Fibroblast of upper back skin (primary cell): Measurements from ENCODE around the gene SLC50A1.

Experiments
- DNase-seq: peaks from one replicate; pipeline ENCODE4 v3.0.0-alpha.2; 2013

SLC50A1 gene

GRCh38 chr1:155172732-155173477 lies 37.3 kb downstream of the SLC50A1 start, which contains the start of gene KRTCAP2:
TSS of gene KRTCAP2 (minus strand) at chr1:155173304. CDS start at chr1:155173224, 80 bp downstream.
- peak; percentile 96 for DNase-seq

- peak; percentile 84 for DNase-seq
Measured at GRCh38 chr1:155173478-155174323, 38.0 kb downstream of the SLC50A1 start, which contains the start of gene TRIM46. TSS of gene TRIM46 (plus strand) at chr1:155173849. CDS start at chr1:155173967, 118 bp downstream.

GRCh38 chr1:155174324-155175280 lies 39.0 kb downstream of the SLC50A1 start:
- peak; percentile 52 for DNase-seq

- DNase-seq = no peak
Measured at GRCh38 chr1:155175281-155175926, 39.8 kb downstream of the SLC50A1 start.

GRCh38 chr1:155175927-155176371 lies 40.3 kb downstream of the SLC50A1 start:
- no peak for DNase-seq

GRCh38 chr1:155176544-155177071 lies 41.0 kb downstream of the SLC50A1 start:
- peak; percentile 67 for DNase-seq

- DNase-seq = no peak
Measured at GRCh38 chr1:155177192-155177917, 41.7 kb downstream of the SLC50A1 start.

- DNase-seq = no peak
Measured at GRCh38 chr1:155177918-155178281, 42.2 kb downstream of the SLC50A1 start.

- no peak for DNase-seq
Measured at GRCh38 chr1:155178441-155179111, 42.9 kb downstream of the SLC50A1 start.

GRCh38 chr1:155179112-155180031 lies 43.7 kb downstream of the SLC50A1 start:
- DNase-seq = no peak

GRCh38 chr1:155181371-155182051 lies 45.9 kb downstream of the SLC50A1 start:
- no peak for DNase-seq

- no peak for DNase-seq
Measured at GRCh38 chr1:155182052-155182550, 46.4 kb downstream of the SLC50A1 start.

- no peak for DNase-seq
Measured at GRCh38 chr1:155183775-155184221, 48.1 kb downstream of the SLC50A1 start.

GRCh38 chr1:155184351-155184811 lies 48.7 kb downstream of the SLC50A1 start:
- no peak for DNase-seq

- no peak for DNase-seq
Measured at GRCh38 chr1:155184835-155185782, 49.5 kb downstream of the SLC50A1 start.

GRCh38 chr1:155185783-155186066 lies 50.1 kb downstream of the SLC50A1 start:
- DNase-seq = no peak

- DNase-seq = no peak
Measured at GRCh38 chr1:155186067-155186793, 50.6 kb downstream of the SLC50A1 start.
